Caki2 (cell line): ENCODE data around the gene SMIM32. TPM values are rescaled to one million over a fixed set of nuclear protein-coding genes. Genes with fewer than 3 reads are reported as not detected.

Source experiments
- DNase-seq: peaks from one replicate; pipeline ENCODE4 v3.0.0-alpha.2; 2015; ENCODE audit warnings: low read depth
- in situ Hi-C: cut with HindIII; loops from 2 replicates; pipeline ENCODE4 v1.10.0; 2016; ENCODE audit warnings: low sequenced_read_pairs, low pct_unique_long_range_greater_than_20kb, mixed read lengths
- total RNA-seq: library from RNA; depleted of rRNA; stranded (reverse); fragments of >200 nt; shearing (Covaris generic); gene quantifications from 2 replicates; pipeline ENCODE4 v1.2.3, GENCODE V29; 2014; ENCODE audit warnings: low replicate concordance; rRNA removed

Gene SMIM32
- total RNA-seq: not detected in 2 replicates

DNA sequence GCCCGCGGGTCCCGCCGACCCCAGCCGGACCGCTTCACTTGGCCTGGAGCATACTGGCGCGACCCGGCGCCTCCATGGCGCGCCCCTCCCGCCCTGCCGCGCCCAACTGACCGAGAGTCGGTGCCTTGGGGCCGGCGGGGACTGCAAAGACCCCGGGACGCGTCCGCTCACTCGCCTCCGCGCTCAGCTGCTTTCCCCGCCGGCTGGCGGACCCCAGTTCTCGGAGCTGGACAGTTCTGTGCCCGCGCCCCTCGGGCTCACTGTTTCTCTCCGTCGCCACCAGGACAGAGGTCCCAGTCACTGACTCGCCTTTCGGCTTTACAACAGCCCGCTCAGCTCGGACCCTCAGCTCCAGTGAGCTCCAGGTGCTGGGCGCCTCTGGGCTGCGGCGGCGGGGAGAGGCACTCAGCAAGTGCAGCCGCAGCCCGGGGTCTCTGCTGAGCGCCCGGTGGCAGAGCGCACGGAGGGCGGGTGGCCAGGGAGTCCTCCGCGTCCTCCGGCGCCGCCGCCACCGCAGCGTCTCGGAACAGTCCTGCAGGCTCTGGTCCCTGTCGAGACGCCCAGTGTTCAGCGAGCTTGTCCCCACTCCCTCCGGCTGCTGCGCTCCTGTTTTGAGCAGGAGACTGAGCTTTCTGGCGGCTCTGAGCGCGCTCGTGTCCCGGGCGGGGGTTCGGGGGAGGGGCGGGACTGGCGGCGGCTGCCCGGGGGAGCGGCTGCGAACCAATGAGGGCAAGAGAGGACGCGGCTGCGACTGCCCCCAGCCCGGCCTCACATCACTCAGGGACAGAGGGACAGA is at the start of gene SMIM32:
Gene SMIM32, minus strand, starts transcription at position 637 of the 796 bp plus-strand sequence. CDS start 638 bp downstream, outside the sequence.
- DNase-seq: peak; percentile 29
- in situ Hi-C loops: no loop called here

DNA sequence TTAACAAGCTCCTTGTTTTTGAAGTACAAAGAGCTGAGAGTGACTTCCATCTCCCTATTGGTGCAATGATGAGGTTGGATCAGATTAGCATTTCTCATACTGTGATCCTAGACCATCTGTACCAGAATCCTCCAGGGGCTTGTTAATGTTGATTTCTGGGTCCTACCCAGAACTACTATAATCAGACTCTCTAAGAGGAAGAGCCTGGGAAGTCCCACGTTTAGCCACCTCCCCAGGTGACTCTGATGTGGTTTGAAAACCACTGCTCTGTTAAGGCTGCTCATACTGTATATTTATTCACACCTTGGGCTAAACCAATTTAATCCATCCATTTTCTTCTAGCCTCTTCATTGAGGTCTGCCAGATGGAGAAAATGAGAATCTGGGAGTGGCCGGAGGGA is 49.6 kb upstream of the SMIM32 start:
- in situ Hi-C loops: no loop called here

DNA sequence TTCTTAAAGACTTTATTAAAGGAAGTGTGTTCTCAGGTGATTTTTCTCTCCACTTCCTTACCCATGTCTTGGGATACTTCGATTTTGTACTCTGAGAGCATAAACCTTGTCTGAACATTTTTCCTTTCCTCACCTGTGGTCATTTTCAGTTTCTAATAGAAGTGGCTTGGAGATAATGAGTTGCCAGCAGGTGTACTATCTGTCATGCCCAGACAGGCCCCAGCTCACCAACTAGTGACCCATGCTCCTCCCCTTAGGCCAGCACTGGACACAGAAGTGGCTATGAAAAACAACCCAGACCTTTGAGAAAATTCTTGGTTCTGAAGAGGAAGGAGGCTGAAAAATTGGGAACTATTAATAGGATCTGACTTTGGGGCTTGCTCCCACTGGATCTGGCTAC is 49.2 kb upstream of the SMIM32 start:
- in situ Hi-C loops: no loop called here
- no peak for DNase-seq

More for the DNA sequence above, 49.6 kb upstream of the SMIM32 start:
- no peak for DNase-seq

DNA sequence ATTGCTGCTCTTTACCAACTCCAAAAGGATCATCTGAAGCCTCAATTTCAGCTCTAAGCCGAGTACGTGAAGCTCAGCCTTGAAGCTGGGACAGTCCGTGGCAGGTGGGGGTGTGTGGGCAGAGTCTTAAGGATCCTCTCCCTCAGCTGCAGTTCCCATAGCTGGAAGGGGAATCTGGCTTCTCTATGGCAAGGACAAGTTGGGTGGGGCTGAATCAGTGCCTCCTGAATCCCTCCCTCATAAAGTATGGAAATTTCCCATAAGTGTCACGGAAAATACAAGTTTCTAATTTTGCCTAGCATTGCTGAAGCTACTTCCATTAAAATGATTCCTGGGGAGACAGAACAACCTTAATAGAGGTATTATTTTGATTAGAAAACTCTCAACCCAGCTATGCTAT is 47.9 kb upstream of the SMIM32 start:
- in situ Hi-C loops: no loop called here
- DNase-seq: no peak

DNA sequence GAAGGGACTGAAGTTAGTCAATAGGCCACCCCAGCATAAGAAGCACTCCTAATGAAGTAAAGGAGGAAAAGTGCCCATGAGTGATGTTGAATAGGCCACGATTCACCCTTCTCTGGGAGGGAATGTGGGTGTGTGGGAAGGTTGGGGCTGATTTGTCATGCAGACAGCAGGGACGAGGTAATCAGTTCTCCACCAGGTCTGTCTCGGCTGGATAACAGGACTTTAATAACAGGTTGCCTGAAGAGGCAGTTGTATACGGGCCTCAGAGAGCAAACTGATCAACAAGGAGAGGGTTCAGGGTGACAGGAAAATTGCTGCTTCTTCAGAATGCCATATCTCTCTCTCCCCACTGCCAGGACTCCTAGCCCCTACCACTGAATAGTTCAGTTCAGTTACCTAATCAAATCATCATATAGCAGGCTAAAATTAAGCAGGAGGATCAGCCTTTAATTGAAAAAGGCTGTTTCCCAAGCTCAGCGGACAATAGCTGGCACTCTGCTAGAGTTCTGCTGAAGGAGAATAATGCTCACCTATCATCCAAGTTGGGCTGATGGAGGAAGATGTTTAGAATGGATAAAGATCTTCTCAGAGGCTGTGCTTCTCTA is 43.6 kb upstream of the SMIM32 start:
- no peak for DNase-seq
- in situ Hi-C loops: no loop called here

DNA sequence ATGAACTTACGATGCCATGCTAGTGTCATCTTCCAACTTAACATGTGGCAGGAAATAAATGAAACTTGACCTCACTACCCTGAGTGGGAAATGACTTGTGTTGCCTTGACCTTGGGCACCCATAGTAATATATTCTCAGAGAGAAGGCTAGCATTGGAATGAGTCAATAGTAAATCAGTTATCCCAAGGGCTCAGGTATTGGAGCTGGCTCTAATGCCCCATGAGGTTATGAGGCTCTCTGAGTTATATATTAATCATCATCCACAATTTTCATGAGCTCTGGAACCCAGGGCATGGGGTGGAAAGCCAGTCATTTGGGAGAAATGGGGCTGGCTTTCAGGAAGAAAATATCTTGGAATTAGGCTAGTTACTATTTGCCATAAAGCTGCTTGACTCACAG is 42.4 kb upstream of the SMIM32 start:
- peak; percentile 84 for DNase-seq
- in situ Hi-C loops: no loop called here

DNA sequence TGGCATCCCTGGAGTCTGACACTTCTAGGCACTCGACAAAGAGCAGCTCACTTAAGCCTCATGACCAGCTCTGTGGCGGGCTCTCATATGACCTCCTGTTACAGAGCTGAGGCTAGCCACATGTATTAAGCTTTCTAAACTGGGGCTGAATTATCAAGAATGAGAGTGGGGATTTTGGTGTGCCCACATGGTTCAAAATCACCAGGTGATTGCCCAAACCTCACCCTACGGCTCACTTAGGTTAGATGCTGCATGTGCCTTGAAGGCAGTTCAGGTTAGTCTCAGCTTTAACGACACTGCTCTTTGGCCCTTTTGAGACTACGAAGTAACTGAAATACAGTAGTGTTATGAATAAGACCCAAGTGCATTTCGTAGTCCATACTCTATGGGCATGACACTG is 39.4 kb upstream of the SMIM32 start:
- in situ Hi-C loops: no loop called here
- no peak for DNase-seq

DNA sequence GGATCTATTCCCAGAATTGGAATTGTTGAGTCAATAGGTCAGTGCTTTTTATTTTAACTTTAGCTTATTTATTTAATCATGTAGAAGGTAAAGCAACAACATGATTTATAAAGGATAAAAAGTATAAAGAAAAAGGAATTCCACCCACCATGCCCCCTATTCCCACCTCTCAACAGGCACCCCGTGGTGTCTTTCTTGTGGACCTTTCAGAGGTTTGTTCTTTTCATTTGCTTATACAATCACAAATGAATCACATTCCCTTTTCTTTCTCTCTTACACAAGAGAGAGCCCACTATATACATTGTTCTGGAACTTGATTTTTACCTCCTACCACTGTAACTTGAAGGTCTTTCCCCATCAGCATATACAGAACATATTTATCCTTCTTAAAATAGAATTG is 37.2 kb upstream of the SMIM32 start:
- in situ Hi-C loops: no loop called here
- DNase-seq: no peak

DNA sequence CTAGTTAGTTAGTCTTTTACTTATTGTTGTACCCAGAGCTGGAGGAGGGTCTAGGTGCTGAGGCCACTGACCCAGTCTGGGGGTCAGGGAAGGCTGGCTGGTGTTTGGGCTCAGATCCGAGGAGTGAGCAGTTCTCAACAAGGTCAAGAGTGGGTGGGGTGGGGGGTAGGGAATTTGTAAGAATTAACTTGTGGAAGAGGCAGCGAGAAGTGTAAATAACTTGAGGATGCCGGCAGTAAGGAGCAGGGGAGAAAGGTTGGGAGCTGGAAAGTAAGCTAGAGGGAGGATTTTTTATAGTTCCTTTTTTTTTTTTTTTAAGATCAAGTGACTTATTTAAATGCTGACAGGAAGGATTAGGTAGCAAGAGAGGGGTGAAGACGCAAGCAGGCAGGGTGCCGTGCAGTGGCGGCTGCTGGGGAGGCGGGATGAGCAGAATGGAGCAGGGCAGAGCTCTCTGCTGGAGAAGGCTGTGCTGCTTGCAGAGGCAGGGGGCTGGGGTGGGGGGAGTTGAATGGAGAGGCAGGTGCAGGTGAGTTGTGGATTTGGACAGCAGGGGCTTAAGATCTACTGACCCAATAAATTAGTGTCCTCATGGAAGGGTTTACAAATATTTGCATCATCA is 35.3 kb upstream of the SMIM32 start:
- DNase-seq: no peak
- in situ Hi-C loops: no loop called here

DNA sequence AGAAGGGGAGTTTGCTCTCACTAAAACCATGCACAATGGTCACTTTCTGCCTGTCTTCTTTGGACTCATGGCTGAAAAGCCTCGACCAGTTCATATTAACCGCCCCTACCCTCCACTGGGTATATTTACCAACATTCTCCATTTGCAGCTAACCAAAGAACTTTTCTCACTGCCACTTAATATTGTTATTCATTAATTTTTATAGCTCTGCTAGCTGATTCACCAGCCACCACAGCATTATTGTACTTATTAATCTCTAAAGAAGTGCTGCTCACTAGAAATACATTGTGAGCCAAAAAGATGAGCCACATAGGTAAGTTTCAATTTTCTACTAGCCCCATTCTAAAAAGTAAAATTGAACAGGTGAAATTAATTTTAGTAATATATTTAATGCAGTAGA is 33.4 kb upstream of the SMIM32 start:
- in situ Hi-C loops: no loop called here
- DNase-seq: no peak

DNA sequence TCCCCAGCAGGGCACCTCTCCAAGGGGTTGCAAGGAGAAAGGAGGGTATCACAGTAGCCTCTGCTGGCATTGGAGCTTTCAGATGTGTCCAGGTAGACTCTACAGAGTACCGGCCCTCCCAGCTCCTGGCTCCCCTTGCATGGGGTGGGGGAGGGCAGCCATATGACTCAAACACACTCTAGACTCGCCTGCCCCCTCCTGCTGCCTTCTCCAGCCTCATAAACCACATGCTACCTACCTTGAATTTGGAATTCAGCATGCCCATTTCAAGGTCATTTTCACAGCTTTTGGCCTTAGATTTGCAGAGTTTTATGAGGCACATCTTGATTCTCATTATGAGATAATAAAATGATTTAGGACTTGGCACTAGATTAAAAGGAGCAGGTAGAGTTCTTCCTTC is 32.8 kb upstream of the SMIM32 start:
- DNase-seq: no peak
- in situ Hi-C loops: no loop called here

DNA sequence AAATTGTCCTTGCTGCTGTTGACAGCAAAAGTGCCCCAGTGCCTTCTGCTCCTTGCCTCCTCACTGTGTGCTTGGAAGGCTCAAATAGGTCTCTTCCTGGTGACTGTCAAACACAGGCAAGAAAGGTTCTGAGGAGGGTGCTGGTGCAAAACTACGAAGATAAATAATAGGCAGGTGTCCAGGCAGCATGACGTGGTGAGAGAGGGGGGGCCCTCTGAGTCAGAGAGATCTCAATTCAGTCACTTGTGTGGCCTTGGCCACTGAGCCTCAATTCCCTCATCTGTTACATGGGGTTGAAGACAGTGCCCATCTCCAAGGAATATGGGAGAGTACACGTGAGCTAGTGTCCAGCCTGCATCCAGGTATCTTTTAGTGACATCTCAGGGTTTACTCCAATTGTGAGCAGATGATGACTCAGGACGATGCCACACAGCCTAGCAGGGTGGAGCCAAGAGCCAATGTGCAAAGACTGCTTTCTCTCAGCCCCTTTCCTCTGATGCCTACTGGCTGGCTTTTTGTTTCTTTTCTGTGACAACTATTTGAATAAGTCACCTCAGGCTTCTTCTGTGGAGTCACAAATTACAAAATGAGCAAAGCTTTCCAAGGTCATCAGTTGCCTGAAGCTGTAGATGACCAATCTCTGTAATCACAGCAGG is 29.7 kb upstream of the SMIM32 start:
- peak; percentile 13 for DNase-seq
- in situ Hi-C loops: no loop called here

DNA sequence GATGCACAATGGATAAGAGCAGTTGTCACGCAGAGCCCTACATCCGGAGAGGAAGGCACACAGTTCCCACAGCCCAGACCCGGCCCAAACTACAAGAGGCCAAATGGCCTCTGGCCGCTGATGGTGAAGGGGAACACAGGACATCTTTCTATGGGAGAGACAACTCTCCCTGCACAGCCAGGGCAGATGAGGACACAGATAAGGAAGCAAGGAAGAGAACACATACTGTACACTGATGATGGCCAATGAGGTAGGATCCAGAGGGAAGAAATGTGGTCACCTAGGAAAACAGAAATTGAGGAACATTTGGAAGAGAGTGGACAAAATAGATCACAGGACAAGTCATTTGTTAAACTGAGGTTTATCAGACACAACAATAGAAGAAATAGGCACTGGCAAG is 28.4 kb upstream of the SMIM32 start:
- in situ Hi-C loops: no loop called here

DNA sequence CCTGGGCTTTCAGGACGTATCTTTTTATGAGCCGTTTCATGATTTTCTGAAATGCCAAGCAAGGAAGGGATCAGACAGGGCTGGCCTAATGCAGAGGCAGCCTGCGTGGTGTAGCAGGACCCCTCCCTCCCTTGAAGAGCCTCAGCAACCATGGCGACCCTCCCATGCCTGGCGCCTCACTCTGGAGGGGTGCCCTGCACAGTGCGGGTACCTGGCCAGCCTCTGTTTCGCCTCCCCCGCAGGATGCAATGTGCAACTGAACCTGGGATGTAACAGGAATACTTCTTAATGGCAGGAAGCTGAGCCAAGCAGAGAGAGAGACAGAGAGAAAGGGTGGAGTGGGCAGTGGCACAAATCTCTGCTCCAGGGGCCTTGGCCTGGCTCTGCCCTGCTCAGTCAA is 23.3 kb upstream of the SMIM32 start:
- in situ Hi-C loops: no loop called here
- no peak for DNase-seq

More for the DNA sequence above, 28.4 kb upstream of the SMIM32 start:
- no peak for DNase-seq

DNA sequence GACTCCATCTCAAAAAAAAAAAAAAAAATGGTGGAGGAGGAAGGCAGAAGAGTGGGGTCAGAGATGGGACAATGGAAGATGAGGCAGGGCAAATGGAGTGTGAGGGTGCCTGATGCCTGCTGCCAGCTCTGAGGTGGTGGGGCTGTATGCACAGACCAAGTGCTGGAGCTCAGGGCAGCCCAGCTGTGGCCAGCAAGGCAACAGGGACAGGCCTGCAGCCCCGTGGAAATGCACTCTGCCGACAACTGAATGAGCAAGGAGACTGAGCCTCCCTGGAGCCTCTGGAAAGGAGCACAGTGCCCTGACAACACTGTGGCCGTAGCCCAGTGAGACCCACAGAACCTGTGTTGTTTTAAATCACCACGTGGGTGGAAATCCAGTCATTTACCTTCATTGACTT is 22.9 kb upstream of the SMIM32 start:
- DNase-seq: no peak
- in situ Hi-C loops: no loop called here

DNA sequence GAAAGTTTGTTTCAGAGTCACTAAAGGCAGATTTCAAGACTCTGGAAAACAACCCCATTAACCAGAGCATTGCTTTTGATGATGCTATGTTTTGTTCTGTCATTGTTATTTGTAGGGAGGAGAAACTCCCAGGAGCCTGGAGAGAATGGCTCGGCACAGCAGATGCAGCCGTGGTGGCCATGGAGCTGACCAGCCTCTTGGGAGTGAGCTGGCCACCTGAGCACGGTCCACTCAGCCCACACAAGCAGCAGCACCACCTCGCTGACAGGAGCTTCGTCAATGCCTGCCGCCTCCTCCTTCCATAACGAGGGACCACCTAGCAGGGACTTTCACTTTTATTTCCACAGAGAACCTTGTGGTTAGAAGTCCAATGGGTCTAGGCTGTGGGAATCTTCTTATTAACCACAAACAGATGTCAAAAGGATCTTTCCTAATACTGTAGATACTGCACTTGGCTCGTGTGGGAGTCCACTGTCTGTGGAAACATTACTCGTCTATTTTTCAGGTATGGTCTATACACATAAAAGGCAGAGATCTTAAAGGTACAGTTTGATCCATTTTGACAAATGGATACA is 21.0 kb upstream of the SMIM32 start:
- in situ Hi-C loops: no loop called here
- DNase-seq: no peak

DNA sequence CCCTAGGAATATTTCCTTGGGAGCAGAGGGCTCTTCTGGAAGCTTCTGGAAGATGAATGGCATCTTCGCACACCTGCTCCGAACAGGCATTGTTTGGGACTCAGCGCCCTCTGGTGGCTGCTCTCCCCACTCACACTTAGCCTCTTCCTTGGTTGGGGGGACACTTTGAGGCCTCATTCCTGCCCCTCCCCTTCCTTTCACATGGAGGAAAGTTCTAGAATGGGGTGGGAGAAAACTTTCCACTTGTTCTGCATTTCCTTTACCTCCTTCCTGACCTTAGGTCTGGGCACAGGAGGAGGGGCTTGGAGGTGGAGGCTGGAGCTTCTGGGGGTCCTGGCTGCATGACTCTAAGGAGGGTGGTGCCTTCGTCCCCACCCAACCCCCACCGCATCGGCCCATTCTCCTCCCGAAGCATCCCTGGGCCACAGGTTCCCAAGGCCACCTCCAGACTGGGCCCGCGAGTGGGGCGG is 19.3 kb upstream of the SMIM32 start:
- in situ Hi-C loops: no loop called here
- DNase-seq: no peak

DNA sequence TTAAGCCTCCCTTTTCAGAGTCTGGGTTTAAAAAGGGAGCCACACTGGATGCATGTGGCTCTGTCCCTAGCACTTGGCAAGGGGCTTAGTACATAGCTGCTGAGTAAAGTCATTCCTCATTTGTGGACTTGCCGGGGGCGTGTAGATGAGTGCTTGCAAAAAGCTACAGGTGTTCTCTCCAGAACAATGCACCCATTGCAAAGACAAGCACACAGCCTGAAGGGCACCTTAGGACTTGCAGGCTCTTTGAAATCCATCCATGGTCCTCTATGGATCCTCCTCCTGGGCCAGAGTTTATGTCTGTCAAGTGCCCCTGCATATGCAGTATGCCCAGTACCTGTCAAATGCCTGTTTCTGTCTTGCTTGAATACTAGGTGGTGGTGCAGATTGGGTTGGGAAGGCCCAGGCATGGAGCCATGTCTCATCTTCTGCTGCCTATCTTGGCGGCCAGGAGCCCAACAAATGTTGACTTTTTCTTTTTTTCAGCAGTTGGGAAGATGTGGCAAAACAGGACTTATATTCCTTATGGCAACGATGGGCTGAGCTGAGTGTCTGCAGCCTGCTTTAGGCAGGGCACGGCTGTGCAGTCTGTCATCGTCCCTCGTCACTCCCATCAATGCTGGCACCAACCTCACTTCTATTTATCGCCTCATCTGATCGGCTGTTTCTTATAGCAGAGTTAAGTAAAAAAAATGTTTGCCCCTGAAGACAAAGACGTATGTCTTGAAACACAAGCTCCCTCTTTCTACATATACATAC is 18.5 kb upstream of the SMIM32 start:
- in situ Hi-C loops: no loop called here
- DNase-seq: no peak
